Activated CD8-positive, alpha-beta T cell treated with anti-CD3 and anti-CD28 coated beads, Interleukin-2, amount 10 ng/mL, durations not matched to agents 7 days and 5 days (primary cell): ENCODE data around the gene CMTM4. TPM values are rescaled to one million over a fixed set of nuclear protein-coding genes. Genes with fewer than 3 reads are reported as not detected.
"Not testable (repeated sequence)": the region's sequence is repeated elsewhere in the genome, so short reads cannot be mapped to it uniquely, and the experiment has no call there.

Experiments used
- ATAC-seq: fragments of 150-1000 bp; cut with Tn5 transposase; one replicate; pipeline ENCODE4 v1.10.0; 2021; ENCODE audit warnings: moderate library complexity
- CTCF ChIA-PET: fragments of 350-600 bp; sonication (Branson Sonifier 250); formaldehyde crosslinking; loops from one replicate; lab custom pipeline; 2021; ENCODE audit warnings: antibody characterized with exemption; lab: Charles Lee
- POLR2A ChIA-PET: fragments of 350-600 bp; sonication (Branson Sonifier 250); formaldehyde crosslinking; loops from one replicate; lab custom pipeline; 2021; ENCODE audit warnings: antibody characterized with exemption; lab: Charles Lee
- DNase-seq: peaks from one replicate; pipeline ENCODE4 v3.0.0-alpha.2; 2020
- H3K27ac Mint-ChIP-seq: one replicate; pipeline ENCODE4 v1.8.0; 2021; ENCODE audit warnings: mild to moderate bottlenecking, mixed read lengths
- H3K27me3 Mint-ChIP-seq: one replicate; pipeline ENCODE4 v1.8.0; 2021; ENCODE audit warnings: low read depth, mixed read lengths
- H3K36me3 Mint-ChIP-seq: one replicate; pipeline ENCODE4 v1.8.0; 2021; ENCODE audit warnings: low read depth, mixed read lengths
- H3K4me1 Mint-ChIP-seq: one replicate; pipeline ENCODE4 v1.8.0; 2021; ENCODE audit warnings: low read depth, mixed read lengths
- H3K4me3 Mint-ChIP-seq: one replicate; pipeline ENCODE4 v1.8.0; 2021; ENCODE audit warnings: mild to moderate bottlenecking, mixed read lengths
- H3K9me3 Mint-ChIP-seq: one replicate; pipeline ENCODE4 v1.8.0; 2022; ENCODE audit warnings: mixed read lengths; ENCODE audit not compliant: insufficient read depth
- total RNA-seq, 2 experiments: library from RNA; stranded (reverse); gene quantifications; one replicate each; pipeline ENCODE4 v1.2.3, GENCODE V29; 2021

The CMTM4 gene
- total RNA-seq, 2 experiments from 2014 or later = 1.2 TPM

GRCh38 chr16:66670691-66671388 lies 25.7 kb downstream of the CMTM4 start:
- ChIA-PET CTCF (interaction anchor here (1.1 kb wide), 1 partner anchor 20 kb away, joined by 6 read pairs; no protein-coding TSS in a partner anchor), POLR2A (interaction anchor here (1.0 kb wide), 1 partner anchor 19 kb away, joined by 4 read pairs; no protein-coding TSS in a partner anchor)
- H3K9me3 Mint-ChIP-seq = no peaks in the 10 kb centered on the region
- H3K4me1 Mint-ChIP-seq = no peaks in the 10 kb centered on the region
- no peak for DNase-seq
- H3K27me3 Mint-ChIP-seq = no peaks in the 10 kb centered on the region
- no peak for ATAC-seq
- no peaks in the 10 kb centered on the region for H3K36me3 Mint-ChIP-seq
- H3K4me3 Mint-ChIP-seq = no peak overlapping the region
- no peak overlapping the region for H3K27ac Mint-ChIP-seq

- Mint-ChIP-seq H3K27ac (no peak overlapping the region), H3K9me3 (no peaks in the 10 kb centered on the region), H3K27me3 (no peaks in the 10 kb centered on the region), H3K4me1 (no peaks in the 10 kb centered on the region), H3K36me3 (no peaks in the 10 kb centered on the region), H3K4me3 (no peak overlapping the region)
- no peak for ATAC-seq
- no peak for DNase-seq
- ChIA-PET POLR2A (interaction anchor here (0.6 kb wide), 1 partner anchor 146 kb away, joined by 3 read pairs; no protein-coding TSS in a partner anchor), CTCF (interaction anchor here (0.6 to 1.3 kb wide), 2 partner anchors 59 to 71 kb away, joined by 3 read pairs; no protein-coding TSS in a partner anchor)
Observed at GRCh38 chr16:66668777-66669444, 27.6 kb downstream of the CMTM4 start.

DNA sequence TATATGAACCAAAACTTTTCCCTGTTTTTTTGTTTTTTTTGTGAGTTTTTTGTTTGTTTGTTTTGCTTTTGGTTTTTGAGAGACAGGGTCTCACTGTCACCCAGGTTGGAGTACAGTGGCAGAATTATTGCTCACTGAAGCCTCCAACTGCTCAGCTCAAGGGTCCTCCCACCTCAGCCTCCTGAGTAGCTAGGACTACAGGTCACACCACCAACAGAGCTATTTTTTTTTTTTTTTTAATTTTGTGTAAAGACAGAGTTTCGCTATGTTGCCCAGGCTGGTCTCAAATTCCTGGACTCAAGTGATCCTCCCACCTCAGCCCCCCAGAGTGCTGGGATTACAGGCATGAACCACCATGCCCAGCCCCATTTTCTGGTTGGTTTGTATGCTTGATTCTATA lies 28.6 kb downstream of the CMTM4 start:
- no peak for ATAC-seq
- no peak for DNase-seq
- H3K9me3 Mint-ChIP-seq = no peaks in the 10 kb centered on the region
- no peak overlapping the region for H3K4me3 Mint-ChIP-seq
- no peaks in the 10 kb centered on the region for H3K36me3 Mint-ChIP-seq
- no peaks in the 10 kb centered on the region for H3K27me3 Mint-ChIP-seq
- no peak overlapping the region for H3K27ac Mint-ChIP-seq
- ChIA-PET POLR2A (no interaction called here), CTCF (interaction anchor here (1.2 to 1.3 kb wide), 2 partner anchors 10 to 72 kb away, joined by 3 read pairs; no protein-coding TSS in a partner anchor)
- no peaks in the 10 kb centered on the region for H3K4me1 Mint-ChIP-seq

DNA sequence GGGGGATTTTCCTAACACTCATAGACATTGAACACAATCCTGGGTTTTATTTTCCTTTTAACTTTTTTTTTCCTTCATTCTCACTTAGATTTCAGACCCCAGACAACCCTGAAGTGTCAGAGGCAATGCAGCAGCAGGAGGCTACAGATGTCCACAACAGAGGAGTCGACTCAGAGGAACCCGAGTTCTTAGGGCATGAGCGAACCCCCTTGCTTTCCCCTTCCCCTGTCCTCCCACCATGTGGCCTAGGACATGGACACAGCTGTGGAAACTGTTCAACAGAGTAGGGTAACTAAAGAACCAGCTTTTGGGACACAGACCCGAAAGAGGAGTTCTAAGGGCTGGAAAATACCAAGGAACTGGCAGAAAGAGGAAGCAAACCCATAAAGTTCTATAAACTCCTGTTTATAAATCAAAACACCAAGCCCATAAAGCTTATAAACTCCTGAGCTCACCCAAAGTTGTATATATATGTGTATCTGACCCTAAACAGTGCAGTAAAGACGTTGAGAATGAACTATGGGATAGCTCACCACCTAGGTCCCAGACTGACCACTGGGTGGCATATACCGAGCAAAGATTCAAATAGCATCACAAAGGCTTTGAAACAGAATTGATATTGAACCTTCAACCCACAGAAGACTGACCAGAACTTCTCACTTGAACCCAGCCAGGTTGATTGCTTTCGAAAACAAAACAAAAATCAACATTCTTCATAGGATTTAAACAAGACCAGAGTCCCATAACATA lies 33.9 kb downstream of the CMTM4 start:
- peaks cover 12% of the 10 kb centered on the region for H3K27me3 Mint-ChIP-seq
- H3K36me3 Mint-ChIP-seq = no peaks in the 10 kb centered on the region
- DNase-seq (no peak), ATAC-seq (no peak)
- ChIA-PET POLR2A (no interaction called here), CTCF (interaction anchor here (1.1 to 4.8 kb wide), 6 partner anchors 11 to 205 kb away, joined by 3 to 68 read pairs (median 4); no protein-coding TSS in a partner anchor)
- H3K4me1 Mint-ChIP-seq = peaks cover 4% of the 10 kb centered on the region
- no peak overlapping the region for H3K4me3 Mint-ChIP-seq
- H3K9me3 Mint-ChIP-seq = no peaks in the 10 kb centered on the region
- no peak overlapping the region for H3K27ac Mint-ChIP-seq

- ATAC-seq, H3K4me1 Mint-ChIP-seq, H3K4me3 Mint-ChIP-seq, POLR2A ChIA-PET, DNase-seq, H3K9me3 Mint-ChIP-seq, H3K27ac Mint-ChIP-seq, H3K36me3 Mint-ChIP-seq: not testable (repeated sequence)
- CTCF ChIA-PET = interaction anchor here (1.2 to 4.8 kb wide), 6 partner anchors 10 to 206 kb away, joined by 3 to 68 read pairs (median 4); no protein-coding TSS in a partner anchor
- H3K27me3 Mint-ChIP-seq = peaks cover 12% of the 10 kb centered on the region
Observed at GRCh38 chr16:66661671-66662346, 34.7 kb downstream of the CMTM4 start.

DNA sequence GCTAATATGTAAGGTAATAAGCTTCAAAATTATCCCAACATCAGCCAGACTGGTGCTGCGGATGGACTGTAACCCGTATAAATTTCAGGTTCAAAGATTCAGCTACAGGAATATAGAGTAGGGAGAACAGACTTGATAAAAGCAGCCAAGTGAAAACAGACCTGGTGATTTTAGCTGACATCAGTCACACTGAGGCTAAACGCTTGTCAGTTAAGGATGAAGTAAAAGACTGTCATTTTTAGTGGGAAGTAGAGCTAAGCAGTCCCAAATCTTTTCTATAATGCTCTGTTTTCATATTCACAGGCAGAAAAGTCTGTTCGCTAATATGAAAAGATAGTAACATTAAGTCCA lies 35.4 kb downstream of the CMTM4 start:
- H3K27ac Mint-ChIP-seq = no peak overlapping the region
- no peak for DNase-seq
- ATAC-seq = no peak
- POLR2A ChIA-PET = no interaction called here
- H3K27me3 Mint-ChIP-seq = peaks cover 15% of the 10 kb centered on the region
- no peaks in the 10 kb centered on the region for H3K36me3 Mint-ChIP-seq
- H3K9me3 Mint-ChIP-seq = no peaks in the 10 kb centered on the region
- H3K4me3 Mint-ChIP-seq = no peak overlapping the region
- H3K4me1 Mint-ChIP-seq = peaks cover 4% of the 10 kb centered on the region
- CTCF ChIA-PET = interaction anchor here (1.2 to 4.8 kb wide), 4 partner anchors 9 to 207 kb away, joined by 3 to 68 read pairs (median 4); no protein-coding TSS in a partner anchor

- CTCF ChIA-PET = interaction anchor here (1.2 to 4.8 kb wide), 4 partner anchors 9 to 207 kb away, joined by 3 to 68 read pairs (median 4); no protein-coding TSS in a partner anchor
- no peaks in the 10 kb centered on the region for H3K36me3 Mint-ChIP-seq
- no peak for ATAC-seq
- peaks cover 4% of the 10 kb centered on the region for H3K4me1 Mint-ChIP-seq
- no peak overlapping the region for H3K4me3 Mint-ChIP-seq
- DNase-seq = no peak
- POLR2A ChIA-PET = no interaction called here
- H3K9me3 Mint-ChIP-seq = no peaks in the 10 kb centered on the region
- H3K27ac Mint-ChIP-seq = no peak overlapping the region
- peaks cover 15% of the 10 kb centered on the region for H3K27me3 Mint-ChIP-seq
Observed at GRCh38 chr16:66660422-66661209, 35.9 kb downstream of the CMTM4 start.

GRCh38 chr16:66658860-66659190 lies 37.7 kb downstream of the CMTM4 start:
- Mint-ChIP-seq H3K36me3 (no peaks in the 10 kb centered on the region), H3K9me3 (no peaks in the 10 kb centered on the region), H3K4me3 (no peak overlapping the region), H3K4me1 (peaks cover 4% of the 10 kb centered on the region), H3K27me3 (peaks cover 15% of the 10 kb centered on the region), H3K27ac (no peak overlapping the region)
- ATAC-seq (no peak), DNase-seq (no peak)
- POLR2A ChIA-PET = no interaction called here
- CTCF ChIA-PET = interaction anchor here (0.9 to 1.5 kb wide), 2 partner anchors 10 to 79 kb away, joined by 3 to 5 read pairs; no protein-coding TSS in a partner anchor

- H3K27me3 Mint-ChIP-seq = peaks cover 15% of the 10 kb centered on the region
- H3K36me3 Mint-ChIP-seq = no peaks in the 10 kb centered on the region
- POLR2A ChIA-PET = interaction anchor here (0.7 kb wide), 1 partner anchor 106 kb away, joined by 4 read pairs; the partner anchor contains the start of gene CKLF
- ATAC-seq = no peak
- no peaks in the 10 kb centered on the region for H3K9me3 Mint-ChIP-seq
- no peak overlapping the region for H3K27ac Mint-ChIP-seq
- no peak for DNase-seq
- H3K4me1 Mint-ChIP-seq = peaks cover 4% of the 10 kb centered on the region
- H3K4me3 Mint-ChIP-seq = no peak overlapping the region
- CTCF ChIA-PET = interaction anchor here (0.9 to 1.5 kb wide), 5 partner anchors 9 to 79 kb away, joined by 3 to 5 read pairs (median 3); no protein-coding TSS in a partner anchor
Observed at GRCh38 chr16:66658143-66658859, 38.2 kb downstream of the CMTM4 start.

- POLR2A ChIA-PET = no interaction called here
- DNase-seq (no peak), ATAC-seq (no peak)
- CTCF ChIA-PET = no interaction called here
- Mint-ChIP-seq H3K4me3 (no peak overlapping the region), H3K27me3 (peaks cover 15% of the 10 kb centered on the region), H3K27ac (no peak overlapping the region), H3K4me1 (peaks cover 9% of the 10 kb centered on the region), H3K9me3 (no peaks in the 10 kb centered on the region), H3K36me3 (no peaks in the 10 kb centered on the region)
Observed at GRCh38 chr16:66656547-66656946, 40.0 kb downstream of the CMTM4 start.
